HFFc6 (cell line): Measurements from ENCODE around the gene LY86. TPM values are rescaled to one million over a fixed set of nuclear protein-coding genes. Genes with fewer than 3 reads are reported as not detected.

Source experiments
- DNase-seq: peaks from one replicate; pipeline ENCODE4 v3.0.0-alpha.2; 2018
- H3K27ac Mint-ChIP-seq: 2 replicates; pipeline ENCODE4 v1.8.0; 2020; ENCODE audit warnings: mild to moderate bottlenecking, mixed read lengths
- H3K27me3 Mint-ChIP-seq: 2 replicates; pipeline ENCODE4 v1.8.0; 2021; ENCODE audit warnings: mild to moderate bottlenecking, moderate library complexity, mixed read lengths; ENCODE audit not compliant: insufficient read depth
- H3K36me3 Mint-ChIP-seq: 2 replicates; pipeline ENCODE4 v1.8.0; 2021; ENCODE audit warnings: low read depth, mixed read lengths
- H3K4me1 Mint-ChIP-seq: 2 replicates; pipeline ENCODE4 v1.8.0; 2020; ENCODE audit warnings: low read depth, mixed read lengths
- H3K4me3 Mint-ChIP-seq: 2 replicates; pipeline ENCODE4 v1.8.0; 2020; ENCODE audit warnings: mild to moderate bottlenecking, moderate library complexity, mixed read lengths
- H3K9me3 Mint-ChIP-seq: 2 replicates; pipeline ENCODE4 v1.8.0; 2020; ENCODE audit warnings: mild to moderate bottlenecking, mixed read lengths
- CTCF ChIP-seq: fragments of 200-600 bp; sonication (generic); IDR thresholded peaks from 2 replicates; pipeline ENCODE4 v1.5.0; 2021; ENCODE audit warnings: antibody characterized with exemption, mild to moderate bottlenecking
- total RNA-seq, 6 experiments: library from RNA; stranded (reverse); fragmentation: NEBNext Ultra II Directional; extraction: Animal tissue kit (Norgen Biotek cat#: 25700); gene quantifications; 2 replicates in 1 of 6; 3 replicates in 5 of 6; pipeline ENCODE4 v1.2.3, GENCODE V29; 2021

LY86 gene
- total RNA-seq, 6 experiments from 2014 or later: not detected

GRCh38 chr6:6694368-6694780 lies 105.9 kb downstream of the LY86 start:
- Mint-ChIP-seq H3K4me1 (peaks cover 14% of the 10 kb centered on the region), H3K27me3 (no peaks in the 10 kb centered on the region; the same call in none of the 2 replicates), H3K36me3 (no peaks in the 10 kb centered on the region), H3K4me3 (no peak overlapping the region), H3K27ac (no peak overlapping the region), H3K9me3 (peaks cover 3% of the 10 kb centered on the region; the same call in 1 of the 2 replicates)
- TF ChIP-seq CTCF: no peak
- no peak for DNase-seq

GRCh38 chr6:6694825-6695624 lies 106.5 kb downstream of the LY86 start:
- no peaks in the 10 kb centered on the region; the same call in none of the 2 replicates for H3K27me3 Mint-ChIP-seq
- no peaks in the 10 kb centered on the region for H3K36me3 Mint-ChIP-seq
- no peak for DNase-seq
- no peak overlapping the region for H3K4me3 Mint-ChIP-seq
- no peak for TF ChIP-seq CTCF
- peaks cover 14% of the 10 kb centered on the region for H3K4me1 Mint-ChIP-seq
- H3K27ac Mint-ChIP-seq: no peak overlapping the region
- H3K9me3 Mint-ChIP-seq: peaks cover 3% of the 10 kb centered on the region; the same call in 1 of the 2 replicates

- peaks cover 21% of the 10 kb centered on the region for H3K4me1 Mint-ChIP-seq
- peaks cover 3% of the 10 kb centered on the region; the same call in 1 of the 2 replicates for H3K9me3 Mint-ChIP-seq
- H3K4me3 Mint-ChIP-seq: no peak overlapping the region
- no peak for DNase-seq
- no peaks in the 10 kb centered on the region for H3K36me3 Mint-ChIP-seq
- H3K27me3 Mint-ChIP-seq: no peaks in the 10 kb centered on the region; the same call in none of the 2 replicates
- H3K27ac Mint-ChIP-seq: no peak overlapping the region
- TF ChIP-seq CTCF: no peak
Observed at GRCh38 chr6:6695625-6696276, 107.2 kb downstream of the LY86 start.

GRCh38 chr6:6696867-6697531 lies 108.5 kb downstream of the LY86 start:
- peak; percentile 18 for DNase-seq
- TF ChIP-seq CTCF: peak; percentile 86
- Mint-ChIP-seq H3K4me3 (no peak overlapping the region), H3K27me3 (no peaks in the 10 kb centered on the region; the same call in none of the 2 replicates), H3K36me3 (no peaks in the 10 kb centered on the region), H3K27ac (no peak overlapping the region), H3K4me1 (peaks cover 22% of the 10 kb centered on the region), H3K9me3 (peaks cover 3% of the 10 kb centered on the region; the same call in 1 of the 2 replicates)

- no peak for TF ChIP-seq CTCF
- Mint-ChIP-seq H3K36me3 (no peaks in the 10 kb centered on the region), H3K27me3 (no peaks in the 10 kb centered on the region; the same call in none of the 2 replicates), H3K4me3 (no peak overlapping the region), H3K4me1 (peaks cover 22% of the 10 kb centered on the region), H3K9me3 (peaks cover 3% of the 10 kb centered on the region; the same call in 1 of the 2 replicates), H3K27ac (no peak overlapping the region)
- DNase-seq: no peak
Observed at GRCh38 chr6:6697620-6698019, 109.1 kb downstream of the LY86 start.
